Measurements from ENCODE around the gene OPRM1.

OPRM1 gene

GRCh38 chr6:154243793-154244750, 205.0 kb downstream of the OPRM1 start:
- H3K4me3 ChIP-seq (ENCODE audit: low read depth, low read length) = no peak overlapping the region
- DNase-seq (ENCODE audit: low read depth) = peak; percentile 5
- TF ChIP-seq, protein P1, sequence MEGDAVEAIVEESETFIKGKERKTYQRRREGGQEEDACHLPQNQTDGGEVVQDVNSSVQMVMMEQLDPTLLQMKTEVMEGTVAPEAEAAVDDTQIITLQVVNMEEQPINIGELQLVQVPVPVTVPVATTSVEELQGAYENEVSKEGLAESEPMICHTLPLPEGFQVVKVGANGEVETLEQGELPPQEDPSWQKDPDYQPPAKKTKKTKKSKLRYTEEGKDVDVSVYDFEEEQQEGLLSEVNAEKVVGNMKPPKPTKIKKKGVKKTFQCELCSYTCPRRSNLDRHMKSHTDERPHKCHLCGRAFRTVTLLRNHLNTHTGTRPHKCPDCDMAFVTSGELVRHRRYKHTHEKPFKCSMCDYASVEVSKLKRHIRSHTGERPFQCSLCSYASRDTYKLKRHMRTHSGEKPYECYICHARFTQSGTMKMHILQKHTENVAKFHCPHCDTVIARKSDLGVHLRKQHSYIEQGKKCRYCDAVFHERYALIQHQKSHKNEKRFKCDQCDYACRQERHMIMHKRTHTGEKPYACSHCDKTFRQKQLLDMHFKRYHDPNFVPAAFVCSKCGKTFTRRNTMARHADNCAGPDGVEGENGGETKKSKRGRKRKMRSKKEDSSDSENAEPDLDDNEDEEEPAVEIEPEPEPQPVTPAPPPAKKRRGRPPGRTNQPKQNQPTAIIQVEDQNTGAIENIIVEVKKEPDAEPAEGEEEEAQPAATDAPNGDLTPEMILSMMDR (conservative IDR thresholded peaks at IDR 0.05; ENCODE audit: low read depth, low read length) = no peak

DNA sequence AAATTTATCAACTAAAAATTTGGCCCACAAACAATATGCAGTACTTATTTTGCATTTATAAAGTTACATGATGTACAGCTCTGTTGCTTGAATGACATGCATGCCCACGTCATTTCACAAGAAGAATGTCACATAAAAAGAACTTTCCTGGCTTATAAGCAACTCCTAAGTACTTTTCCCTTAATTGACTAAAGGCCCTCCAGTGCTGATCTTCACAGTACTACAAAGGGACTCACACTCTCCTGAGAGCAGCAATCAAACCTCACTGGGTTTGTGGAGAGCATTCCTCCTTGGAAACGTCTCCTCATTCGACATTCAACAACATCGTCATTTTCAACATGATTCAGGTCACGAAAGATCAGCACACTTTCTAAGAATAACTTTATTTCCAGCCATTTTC, 206.5 kb downstream of the OPRM1 start:
- TF ChIP-seq, protein P1 (conservative IDR thresholded peaks at IDR 0.05; ENCODE audit: low read depth, low read length) = no peak
- DNase-seq (ENCODE audit: low read depth) = no peak
- no peak overlapping the region for H3K4me3 ChIP-seq (ENCODE audit: low read depth, low read length)

- TF ChIP-seq, protein P1 (conservative IDR thresholded peaks at IDR 0.05; ENCODE audit: low read depth, low read length) = no peak
- no peak for DNase-seq (ENCODE audit: low read depth)
- no peak overlapping the region for H3K4me3 ChIP-seq (ENCODE audit: low read depth, low read length)
Measured at GRCh38 chr6:154246723-154247118, 207.7 kb downstream of the OPRM1 start.

GRCh38 chr6:154247119-154247861, 208.2 kb downstream of the OPRM1 start:
- TF ChIP-seq, protein P1 (conservative IDR thresholded peaks at IDR 0.05; ENCODE audit: low read depth, low read length) = no peak
- peak overlapping the region; percentile 17 for H3K4me3 ChIP-seq (ENCODE audit: low read depth, low read length)
- DNase-seq (ENCODE audit: low read depth) = peak; percentile 14

GRCh38 chr6:154249499-154250298, 210.7 kb downstream of the OPRM1 start:
- H3K4me3 ChIP-seq (ENCODE audit: low read depth, low read length) = no peak overlapping the region
- DNase-seq (ENCODE audit: low read depth) = no peak
- TF ChIP-seq, protein P1 (conservative IDR thresholded peaks at IDR 0.05; ENCODE audit: low read depth, low read length) = no peak

DNA sequence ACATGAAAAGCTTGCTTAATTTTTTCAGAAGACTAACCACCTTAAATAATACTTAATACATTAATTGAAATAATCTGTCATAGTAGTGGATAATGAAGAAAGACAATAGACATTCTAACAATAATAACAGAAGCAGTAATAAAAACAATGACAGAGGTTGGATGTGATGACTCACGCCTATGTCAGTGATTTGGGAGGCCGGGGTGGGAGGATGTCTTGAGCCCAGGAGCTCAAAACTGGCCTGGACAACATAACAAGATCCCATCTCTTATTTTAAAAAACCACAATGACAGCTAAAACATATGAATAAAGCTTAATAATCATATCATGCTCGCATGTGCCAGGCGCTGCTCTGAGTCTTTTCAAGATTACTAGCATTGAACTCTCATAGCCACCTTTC, 212.1 kb downstream of the OPRM1 start:
- TF ChIP-seq, protein P1 (conservative IDR thresholded peaks at IDR 0.05; ENCODE audit: low read depth, low read length) = no peak
- DNase-seq (ENCODE audit: low read depth) = no peak
- H3K4me3 ChIP-seq (ENCODE audit: low read depth, low read length) = no peak overlapping the region
